Endothelial cell of umbilical vein (primary cell): ENCODE measurements around the gene PNPLA1.

Experiments
- MAX ChIP-seq: IDR thresholded peaks from 2 replicates; pipeline ENCODE4 v1.6.1; 2011; ENCODE audit not compliant: insufficient read depth, insufficient read length
- POLR2A ChIP-seq: IDR thresholded peaks from 2 replicates; pipeline ENCODE4 v1.6.1; 2012; ENCODE audit warnings: low read depth, mild to moderate bottlenecking, control low read depth, low read length
- TF ChIP-seq, protein P1 (sequence below), 2 donors: IDR thresholded peaks; 1 replicate in 1 of 2; 2 replicates in 1 of 2; pipeline ENCODE4 v1.5.1; 2011; ENCODE audit warnings: low read length in 2 of 2, mild to moderate bottlenecking in 2 of 2, moderate library complexity in 2 of 2, control low read depth in 1 of 2, inconsistent platforms in 1 of 2, low read depth in 1 of 2; ENCODE audit not compliant: insufficient read depth in 1 of 2; ENCODE audit errors: extremely low read depth in 1 of 2

GRCh38 chr6:36232172-36232571 lies 37.7 kb upstream of the PNPLA1 start:
- TF ChIP-seq, protein P1, sequence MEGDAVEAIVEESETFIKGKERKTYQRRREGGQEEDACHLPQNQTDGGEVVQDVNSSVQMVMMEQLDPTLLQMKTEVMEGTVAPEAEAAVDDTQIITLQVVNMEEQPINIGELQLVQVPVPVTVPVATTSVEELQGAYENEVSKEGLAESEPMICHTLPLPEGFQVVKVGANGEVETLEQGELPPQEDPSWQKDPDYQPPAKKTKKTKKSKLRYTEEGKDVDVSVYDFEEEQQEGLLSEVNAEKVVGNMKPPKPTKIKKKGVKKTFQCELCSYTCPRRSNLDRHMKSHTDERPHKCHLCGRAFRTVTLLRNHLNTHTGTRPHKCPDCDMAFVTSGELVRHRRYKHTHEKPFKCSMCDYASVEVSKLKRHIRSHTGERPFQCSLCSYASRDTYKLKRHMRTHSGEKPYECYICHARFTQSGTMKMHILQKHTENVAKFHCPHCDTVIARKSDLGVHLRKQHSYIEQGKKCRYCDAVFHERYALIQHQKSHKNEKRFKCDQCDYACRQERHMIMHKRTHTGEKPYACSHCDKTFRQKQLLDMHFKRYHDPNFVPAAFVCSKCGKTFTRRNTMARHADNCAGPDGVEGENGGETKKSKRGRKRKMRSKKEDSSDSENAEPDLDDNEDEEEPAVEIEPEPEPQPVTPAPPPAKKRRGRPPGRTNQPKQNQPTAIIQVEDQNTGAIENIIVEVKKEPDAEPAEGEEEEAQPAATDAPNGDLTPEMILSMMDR (IDR thresholded peaks at IDR 0.05; ENCODE audit: extremely low read depth in 1 of 2, insufficient read depth in 1 of 2, low read depth in 1 of 2, low read length in 2 of 2) = no peak
- TF ChIP-seq POLR2A (no peak), MAX (no peak)
